ENCODE data around the gene B4GALT1. TPM values are rescaled to one million over a fixed set of nuclear protein-coding genes. Genes with fewer than 3 reads are reported as not detected.
A peak's percentile ranks its signal among the peaks of the same experiment; 100 is the strongest.
"Not testable (repeated sequence)": the region's sequence is repeated elsewhere in the genome, so short reads cannot be mapped to it uniquely, and the experiment has no call there.

Gene B4GALT1
- total and polyA plus RNA-seq, 2 donors (not counting 1 experiment from before 2014, with no cell fraction given), result 24.1 to 64.8 TPM

GRCh38 chr9:33161589-33162132 is 5.5 kb downstream of the B4GALT1 start:
- H3K4me3 ChIP-seq (replicated peaks in 1 of 4; ENCODE audit: control extremely low read depth in 1 of 4, insufficient read depth in 1 of 4, low read depth in 3 of 4, low read length in 4 of 4), result peak overlapping the region in 3 of 4 experiments; percentile 14 to 37 (median 32)

GRCh38 chr9:33161011-33161588 is 6.0 kb downstream of the B4GALT1 start:
- Histone ChIP-seq H3K27me3 (ENCODE audit: control insufficient read depth, insufficient read depth, low read length) (no peaks in the 10 kb centered on the region), H3K27ac (ENCODE audit: insufficient read depth, low read length) (peak overlapping the region; percentile 92), H3K36me3 (ENCODE audit: control insufficient read depth, insufficient read depth, low read length) (no peaks in the 10 kb centered on the region), H3K4me3 (replicated peaks in 1 of 4; ENCODE audit: control extremely low read depth in 1 of 4, insufficient read depth in 1 of 4, low read depth in 3 of 4, low read length in 4 of 4) (peak overlapping the region in 3 of 4 experiments; percentile 14 to 37 (median 32)), H4K20me1 (ENCODE audit: control insufficient read depth, extremely low read depth, insufficient read depth, low read length) (no peaks in the 10 kb centered on the region), H3K9me3 (ENCODE audit: control insufficient read depth, insufficient read depth, low read depth, low read length) (no peaks in the 10 kb centered on the region), H2AFZ (ENCODE audit: low read length) (no peak overlapping the region), H3K4me1 (ENCODE audit: control insufficient read depth, extremely low read depth, insufficient read depth, low read length) (peaks cover 62% of the 10 kb centered on the region), H3K9ac (ENCODE audit: insufficient read depth, low read length) (peak overlapping the region; percentile 52), H3K4me2 (ENCODE audit: extremely low read depth, insufficient read depth, low read length) (peak overlapping the region; percentile 87), H3K79me2 (ENCODE audit: control insufficient read depth, insufficient read depth, low read length) (peaks cover 93% of the 10 kb centered on the region)
- peak; percentile 96 to 100 for DNase-seq (ENCODE audit: low read depth in 2 of 2)
- no peak for TF ChIP-seq EZH2 (IDR thresholded peaks at IDR 0.05; ENCODE audit: low read length, missing control alignments)
- no peak for TF ChIP-seq CTCF (conservative IDR thresholded peaks at IDR 0.05 in 1 of 2, IDR thresholded peaks at IDR 0.05 in 1 of 2; ENCODE audit: low read depth in 1 of 2, low read length in 2 of 2)

More at GRCh38 chr9:33161589-33162132, 5.5 kb downstream of the B4GALT1 start:
- peaks cover 62% of the 10 kb centered on the region for H3K4me1 ChIP-seq (ENCODE audit: control insufficient read depth, extremely low read depth, insufficient read depth, low read length)
- no peaks in the 10 kb centered on the region for H4K20me1 ChIP-seq (ENCODE audit: control insufficient read depth, extremely low read depth, insufficient read depth, low read length)
- H3K9me3 ChIP-seq (ENCODE audit: control insufficient read depth, insufficient read depth, low read depth, low read length), result no peaks in the 10 kb centered on the region
- no peak overlapping the region for H2AFZ ChIP-seq (ENCODE audit: low read length)
- H3K9ac ChIP-seq (ENCODE audit: insufficient read depth, low read length), result peak overlapping the region; percentile 52
- peaks cover 94% of the 10 kb centered on the region for H3K79me2 ChIP-seq (ENCODE audit: control insufficient read depth, insufficient read depth, low read length)
- peak overlapping the region; percentile 92 for H3K27ac ChIP-seq (ENCODE audit: insufficient read depth, low read length)
- TF ChIP-seq CTCF (conservative IDR thresholded peaks at IDR 0.05 in 1 of 2, IDR thresholded peaks at IDR 0.05 in 1 of 2; ENCODE audit: low read depth in 1 of 2, low read length in 2 of 2) (no peak), EZH2 (IDR thresholded peaks at IDR 0.05; ENCODE audit: low read length, missing control alignments) (no peak)
- H3K36me3 ChIP-seq (ENCODE audit: control insufficient read depth, insufficient read depth, low read length), result no peaks in the 10 kb centered on the region
- no peaks in the 10 kb centered on the region for H3K27me3 ChIP-seq (ENCODE audit: control insufficient read depth, insufficient read depth, low read length)
- DNase-seq (ENCODE audit: low read depth in 2 of 2), result no peak
- peak overlapping the region; percentile 87 for H3K4me2 ChIP-seq (ENCODE audit: extremely low read depth, insufficient read depth, low read length)

- Histone ChIP-seq H3K4me2 (ENCODE audit: extremely low read depth, insufficient read depth, low read length) (peak overlapping the region; percentile 87), H3K27ac (ENCODE audit: insufficient read depth, low read length) (peak overlapping the region; percentile 92), H3K4me3 (replicated peaks in 1 of 4; ENCODE audit: control extremely low read depth in 1 of 4, insufficient read depth in 1 of 4, low read depth in 3 of 4, low read length in 4 of 4) (peak overlapping the region in 3 of 4 experiments; percentile 2 to 37 (median 25)), H3K4me1 (ENCODE audit: control insufficient read depth, extremely low read depth, insufficient read depth, low read length) (peaks cover 62% of the 10 kb centered on the region), H3K79me2 (ENCODE audit: control insufficient read depth, insufficient read depth, low read length) (peaks cover 93% of the 10 kb centered on the region)
- H3K9me3 ChIP-seq (ENCODE audit: control insufficient read depth, insufficient read depth, low read depth, low read length); H4K20me1 ChIP-seq (ENCODE audit: control insufficient read depth, extremely low read depth, insufficient read depth, low read length); H3K27me3 ChIP-seq (ENCODE audit: control insufficient read depth, insufficient read depth, low read length); H2AFZ ChIP-seq (ENCODE audit: low read length); DNase-seq (ENCODE audit: low read depth in 2 of 2); H3K9ac ChIP-seq (ENCODE audit: insufficient read depth, low read length); H3K36me3 ChIP-seq (ENCODE audit: control insufficient read depth, insufficient read depth, low read length): not testable (repeated sequence)
These were observed 6.7 kb downstream of the B4GALT1 start for GRCh38 chr9:33160446-33160845.
